Tibial nerve (tissue), 4 donors: ENCODE results near the gene MCEMP1.

ENCODE experiments used
- EP300 ChIP-seq, 2 donors: sonication (generic); formaldehyde crosslinking; IDR thresholded peaks; one replicate each; pipeline ENCODE4 v1.6.1; 2017; ENCODE audit warnings: antibody characterized with exemption in 2 of 2, mild to moderate bottlenecking in 1 of 2
- POLR2A ChIP-seq, 2 donors: fragments of 450-650 bp; IDR thresholded peaks; one replicate each; pipeline ENCODE4 v1.6.1; 2017; ENCODE audit warnings: antibody characterized with exemption in 2 of 2, mild to moderate bottlenecking in 2 of 2, moderate library complexity in 2 of 2
- TF ChIP-seq, protein P1 (sequence below), 5 experiments: fragments of 200-600 bp in 3 of 5; fragments of 450-650 bp in 2 of 5; sonication (generic) in 3 of 5; IDR thresholded peaks; one replicate each; pipeline ENCODE4 v1.5.1; 2016 to 2019; ENCODE audit warnings: antibody characterized with exemption in 5 of 5, mild to moderate bottlenecking in 3 of 5, moderate library complexity in 2 of 5

GRCh38 chr19:7662657-7663056 is 14.2 kb upstream of the MCEMP1 start:
- TF ChIP-seq, protein P1, sequence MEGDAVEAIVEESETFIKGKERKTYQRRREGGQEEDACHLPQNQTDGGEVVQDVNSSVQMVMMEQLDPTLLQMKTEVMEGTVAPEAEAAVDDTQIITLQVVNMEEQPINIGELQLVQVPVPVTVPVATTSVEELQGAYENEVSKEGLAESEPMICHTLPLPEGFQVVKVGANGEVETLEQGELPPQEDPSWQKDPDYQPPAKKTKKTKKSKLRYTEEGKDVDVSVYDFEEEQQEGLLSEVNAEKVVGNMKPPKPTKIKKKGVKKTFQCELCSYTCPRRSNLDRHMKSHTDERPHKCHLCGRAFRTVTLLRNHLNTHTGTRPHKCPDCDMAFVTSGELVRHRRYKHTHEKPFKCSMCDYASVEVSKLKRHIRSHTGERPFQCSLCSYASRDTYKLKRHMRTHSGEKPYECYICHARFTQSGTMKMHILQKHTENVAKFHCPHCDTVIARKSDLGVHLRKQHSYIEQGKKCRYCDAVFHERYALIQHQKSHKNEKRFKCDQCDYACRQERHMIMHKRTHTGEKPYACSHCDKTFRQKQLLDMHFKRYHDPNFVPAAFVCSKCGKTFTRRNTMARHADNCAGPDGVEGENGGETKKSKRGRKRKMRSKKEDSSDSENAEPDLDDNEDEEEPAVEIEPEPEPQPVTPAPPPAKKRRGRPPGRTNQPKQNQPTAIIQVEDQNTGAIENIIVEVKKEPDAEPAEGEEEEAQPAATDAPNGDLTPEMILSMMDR (IDR thresholded peaks at IDR 0.05): no peak
- TF ChIP-seq POLR2A (IDR thresholded peaks at IDR 0.05) (no peak), EP300 (IDR thresholded peaks at IDR 0.05) (no peak)
